HepG2 (cell line): ENCODE data around the gene PRSS22. TPM values are rescaled to one million over a fixed set of nuclear protein-coding genes. Genes with fewer than 3 reads are reported as not detected.

Source experiments
- ARNT2 ChIP-seq: sonication (generic); formaldehyde crosslinking; IDR thresholded peaks from 2 replicates; pipeline ENCODE4 v1.8.0; 2022; ENCODE audit warnings: mild to moderate bottlenecking, low read depth, missing genetic modification reagents, moderate library complexity
- BRD4 ChIP-seq: sonication (generic); formaldehyde crosslinking; IDR thresholded peaks from 2 replicates; pipeline ENCODE4 v1.4.0; 2020; ENCODE audit warnings: missing genetic modification reagents
- EED ChIP-seq: sonication (generic); formaldehyde crosslinking; IDR thresholded peaks from 2 replicates; pipeline ENCODE4 v1.5.0; 2020; ENCODE audit warnings: mild to moderate bottlenecking, missing genetic modification reagents
- HES4 ChIP-seq: sonication (generic); formaldehyde crosslinking; IDR thresholded peaks from 2 replicates; pipeline ENCODE4 v1.9.0; 2021; ENCODE audit warnings: mild to moderate bottlenecking, missing genetic modification reagents, borderline replicate concordance
- HNRNPL ChIP-seq: fragments of 200-400 bp; formaldehyde crosslinking; IDR thresholded peaks from 2 replicates; pipeline ENCODE4 v1.6.1; 2017; ENCODE audit warnings: mild to moderate bottlenecking, low read depth, low read length
- KAT2B ChIP-seq: fragments of 150-350 bp; IDR thresholded peaks from 2 replicates; pipeline ENCODE4 v1.6.1; 2014; ENCODE audit warnings: low read depth, low read length, borderline replicate concordance
- MAFG ChIP-seq: sonication (generic); formaldehyde crosslinking; IDR thresholded peaks from 2 replicates; pipeline ENCODE4 v1.5.1; 2020; ENCODE audit warnings: mild to moderate bottlenecking, missing genetic modification reagents
- MAFK ChIP-seq, 2 experiments: IDR thresholded peaks in 1 of 2; conservative IDR thresholded peaks in 1 of 2; 2 replicates each; pipeline ENCODE4 v1.6.1; 2011; ENCODE audit warnings: improper control_type of control experiment in 2 of 2, low read length in 2 of 2
- RARA ChIP-seq: IDR thresholded peaks from 2 replicates; pipeline ENCODE4 v1.6.1; 2016; ENCODE audit warnings: missing genetic modification reagents, missing compliant biosample characterization
- SRSF9 ChIP-seq: fragments of 200-400 bp; formaldehyde crosslinking; IDR thresholded peaks from 2 replicates; pipeline ENCODE4 v1.6.1; 2018; ENCODE audit warnings: borderline replicate concordance, mild to moderate bottlenecking, low read depth, low read length; ENCODE audit not compliant: insufficient read depth, poor library complexity, severe bottlenecking
- SUZ12 ChIP-seq: fragments of 150-350 bp; IDR thresholded peaks from 2 replicates; pipeline ENCODE4 v1.6.1; 2014; ENCODE audit warnings: low read depth, low read length
- ZC3H4 ChIP-seq: sonication (generic); formaldehyde crosslinking; IDR thresholded peaks from 2 replicates; pipeline ENCODE4 v1.4.0; 2020; ENCODE audit warnings: missing genetic modification reagents, borderline replicate concordance
- ZFP1 ChIP-seq: IDR thresholded peaks from 2 replicates; pipeline ENCODE4 v1.6.1; 2016
- ZFP36L2 ChIP-seq: sonication (generic); formaldehyde crosslinking; IDR thresholded peaks from 2 replicates; pipeline ENCODE4 v1.4.0; 2020; ENCODE audit warnings: missing genetic modification reagents
- ZMYM4 ChIP-seq: sonication (generic); formaldehyde crosslinking; IDR thresholded peaks from 2 replicates; pipeline ENCODE4 v1.8.1; 2023; ENCODE audit warnings: mild to moderate bottlenecking, missing genetic modification reagents
- ZNF20 ChIP-seq: sonication (generic); formaldehyde crosslinking; IDR thresholded peaks from 2 replicates; pipeline ENCODE4 v1.4.0; 2020; ENCODE audit warnings: mild to moderate bottlenecking, moderate library complexity, missing genetic modification reagents
- ZNF672 ChIP-seq: sonication (generic); formaldehyde crosslinking; IDR thresholded peaks from 2 replicates; pipeline ENCODE4 v1.8.1; 2022; ENCODE audit warnings: missing genetic modification reagents
- polyA plus RNA-seq, 8 experiments: library from polyadenylated mRNA; depleted of rRNA in 3 of 8; stranded (reverse) in 7 of 8; unstranded in 1 of 8; fragments of >200 nt; fragmentation: Illumina TruSeq in 4 of 8; extraction: Trizol in 4 of 8; gene quantifications; 2 replicates each; pipeline versions ENCODE4 v1.2.1 to v1.2.3, GENCODE V29; 2011 to 2016; ENCODE audit warnings: low read depth in 4 of 8, missing spikeins in 1 of 8, mixed read lengths in 1 of 8; ENCODE audit not compliant: insufficient read depth in 1 of 8
- total RNA-seq, 5 experiments: library from RNA; depleted of rRNA; stranded (reverse); fragments of >200 nt; fragmentation: Illumina TruSeq; extraction: Trizol; gene quantifications; 2 replicates each; pipeline ENCODE4 v1.2.3, GENCODE V29; 2016; ENCODE audit warnings: low read depth in 1 of 5
- TF ChIP-seq, protein P1 (sequence below): sonication (generic); formaldehyde crosslinking; IDR thresholded peaks from 2 replicates; pipeline ENCODE4 v1.9.0; 2022; ENCODE audit warnings: low read depth, missing genetic modification reagents
- TF ChIP-seq, protein P2 (sequence below): sonication (generic); formaldehyde crosslinking; IDR thresholded peaks from 2 replicates; pipeline ENCODE4 v1.9.0; 2021; ENCODE audit warnings: missing genetic modification reagents, borderline replicate concordance
- TF ChIP-seq, protein P3 (sequence below): sonication (generic); formaldehyde crosslinking; IDR thresholded peaks from 2 replicates; pipeline ENCODE4 v1.4.0; 2020; ENCODE audit warnings: missing genetic modification reagents, borderline replicate concordance

The PRSS22 gene
- total and polyA plus RNA-seq, 2 of the 13 experiments (the other 11 are each of a cell fraction or from before 2014, with no cell fraction given) = 0.24 to 0.32 TPM

DNA sequence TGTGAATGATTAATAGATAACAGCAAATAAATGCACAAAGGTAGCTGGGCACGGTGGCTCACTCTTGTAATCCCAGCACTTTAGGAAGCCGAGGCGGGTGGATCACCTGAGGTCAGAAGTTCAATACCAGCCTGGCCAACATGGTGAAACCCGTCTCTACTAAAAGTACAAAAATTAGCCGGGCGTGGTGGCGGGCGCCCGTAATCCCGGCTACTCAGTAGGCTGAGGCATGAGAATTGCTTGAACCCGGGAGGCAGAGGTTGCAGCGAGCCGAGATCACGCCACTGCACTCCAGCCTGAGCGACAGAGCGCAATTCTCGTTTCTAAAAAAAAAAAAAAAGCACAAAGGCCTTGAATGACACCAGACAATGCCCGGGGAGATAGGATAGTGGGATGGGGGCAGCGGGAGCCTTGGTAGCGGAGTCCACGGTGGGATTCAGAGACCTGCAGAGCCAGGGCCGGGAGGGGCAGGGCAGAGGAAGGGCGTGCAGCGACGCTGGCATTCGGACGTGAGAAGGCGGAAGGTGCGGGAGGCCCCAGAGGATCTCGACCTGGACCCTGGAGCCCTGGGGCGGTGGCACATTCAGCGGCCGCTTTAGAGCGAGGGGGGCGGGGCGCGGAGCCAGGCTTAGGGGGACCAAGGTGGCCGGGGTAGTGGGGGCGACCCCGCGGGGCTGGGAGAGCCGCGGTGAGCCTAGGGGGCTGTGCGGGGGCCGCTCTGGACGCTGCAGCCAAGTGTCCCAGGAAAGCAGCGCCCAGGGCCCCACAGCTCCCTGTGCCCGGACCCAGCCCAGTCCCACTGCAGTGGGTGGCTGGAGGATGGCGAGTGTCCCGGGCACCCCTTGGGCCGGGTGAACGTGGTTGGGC, 24.0 kb upstream of the PRSS22 start (continued):
- TF ChIP-seq EED (CRISPR knock-in tag) (no peak), ZFP1 (CRISPR knock-in tag) (no peak), ZMYM4 (CRISPR knock-in tag) (no peak), SUZ12 (no peak), ARNT2 (peak; percentile 13; the same call in 1 of the 2 replicates), HNRNPL (peak; percentile 99; the same call in 1 of the 2 replicates), SRSF9 (no peak), MAFG (CRISPR knock-in tag) (no peak), ZC3H4 (CRISPR knock-in tag) (no peak), RARA (CRISPR knock-in tag) (no peak), MAFK (conservative IDR thresholded peaks at IDR 0.05 in 1 of 2, IDR thresholded peaks at IDR 0.05 in 1 of 2; ENCODE audit: low read length in 2 of 2) (no peak), ZNF672 (CRISPR knock-in tag) (no peak), KAT2B (no peak), ZFP36L2 (no peak), ZNF20 (no peak), HES4 (no peak), BRD4 (no peak)
- TF ChIP-seq, protein P1, sequence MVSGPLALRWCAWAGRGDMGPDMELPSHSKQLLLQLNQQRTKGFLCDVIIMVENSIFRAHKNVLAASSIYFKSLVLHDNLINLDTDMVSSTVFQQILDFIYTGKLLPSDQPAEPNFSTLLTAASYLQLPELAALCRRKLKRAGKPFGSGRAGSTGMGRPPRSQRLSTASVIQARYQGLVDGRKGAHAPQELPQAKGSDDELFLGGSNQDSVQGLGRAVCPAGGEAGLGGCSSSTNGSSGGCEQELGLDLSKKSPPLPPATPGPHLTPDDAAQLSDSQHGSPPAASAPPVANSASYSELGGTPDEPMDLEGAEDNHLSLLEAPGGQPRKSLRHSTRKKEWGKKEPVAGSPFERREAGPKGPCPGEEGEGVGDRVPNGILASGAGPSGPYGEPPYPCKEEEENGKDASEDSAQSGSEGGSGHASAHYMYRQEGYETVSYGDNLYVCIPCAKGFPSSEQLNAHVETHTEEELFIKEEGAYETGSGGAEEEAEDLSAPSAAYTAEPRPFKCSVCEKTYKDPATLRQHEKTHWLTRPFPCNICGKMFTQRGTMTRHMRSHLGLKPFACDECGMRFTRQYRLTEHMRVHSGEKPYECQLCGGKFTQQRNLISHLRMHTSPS = peak; percentile 92
- TF ChIP-seq, protein P2, sequence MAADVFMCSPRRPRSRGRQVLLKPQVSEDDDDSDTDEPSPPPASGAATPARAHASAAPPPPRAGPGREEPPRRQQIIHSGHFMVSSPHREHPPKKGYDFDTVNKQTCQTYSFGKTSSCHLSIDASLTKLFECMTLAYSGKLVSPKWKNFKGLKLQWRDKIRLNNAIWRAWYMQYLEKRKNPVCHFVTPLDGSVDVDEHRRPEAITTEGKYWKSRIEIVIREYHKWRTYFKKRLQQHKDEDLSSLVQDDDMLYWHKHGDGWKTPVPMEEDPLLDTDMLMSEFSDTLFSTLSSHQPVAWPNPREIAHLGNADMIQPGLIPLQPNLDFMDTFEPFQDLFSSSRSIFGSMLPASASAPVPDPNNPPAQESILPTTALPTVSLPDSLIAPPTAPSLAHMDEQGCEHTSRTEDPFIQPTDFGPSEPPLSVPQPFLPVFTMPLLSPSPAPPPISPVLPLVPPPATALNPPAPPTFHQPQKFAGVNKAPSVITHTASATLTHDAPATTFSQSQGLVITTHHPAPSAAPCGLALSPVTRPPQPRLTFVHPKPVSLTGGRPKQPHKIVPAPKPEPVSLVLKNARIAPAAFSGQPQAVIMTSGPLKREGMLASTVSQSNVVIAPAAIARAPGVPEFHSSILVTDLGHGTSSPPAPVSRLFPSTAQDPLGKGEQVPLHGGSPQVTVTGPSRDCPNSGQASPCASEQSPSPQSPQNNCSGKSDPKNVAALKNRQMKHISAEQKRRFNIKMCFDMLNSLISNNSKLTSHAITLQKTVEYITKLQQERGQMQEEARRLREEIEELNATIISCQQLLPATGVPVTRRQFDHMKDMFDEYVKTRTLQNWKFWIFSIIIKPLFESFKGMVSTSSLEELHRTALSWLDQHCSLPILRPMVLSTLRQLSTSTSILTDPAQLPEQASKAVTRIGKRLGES (CRISPR knock-in tag) = no peak
- TF ChIP-seq, protein P3, sequence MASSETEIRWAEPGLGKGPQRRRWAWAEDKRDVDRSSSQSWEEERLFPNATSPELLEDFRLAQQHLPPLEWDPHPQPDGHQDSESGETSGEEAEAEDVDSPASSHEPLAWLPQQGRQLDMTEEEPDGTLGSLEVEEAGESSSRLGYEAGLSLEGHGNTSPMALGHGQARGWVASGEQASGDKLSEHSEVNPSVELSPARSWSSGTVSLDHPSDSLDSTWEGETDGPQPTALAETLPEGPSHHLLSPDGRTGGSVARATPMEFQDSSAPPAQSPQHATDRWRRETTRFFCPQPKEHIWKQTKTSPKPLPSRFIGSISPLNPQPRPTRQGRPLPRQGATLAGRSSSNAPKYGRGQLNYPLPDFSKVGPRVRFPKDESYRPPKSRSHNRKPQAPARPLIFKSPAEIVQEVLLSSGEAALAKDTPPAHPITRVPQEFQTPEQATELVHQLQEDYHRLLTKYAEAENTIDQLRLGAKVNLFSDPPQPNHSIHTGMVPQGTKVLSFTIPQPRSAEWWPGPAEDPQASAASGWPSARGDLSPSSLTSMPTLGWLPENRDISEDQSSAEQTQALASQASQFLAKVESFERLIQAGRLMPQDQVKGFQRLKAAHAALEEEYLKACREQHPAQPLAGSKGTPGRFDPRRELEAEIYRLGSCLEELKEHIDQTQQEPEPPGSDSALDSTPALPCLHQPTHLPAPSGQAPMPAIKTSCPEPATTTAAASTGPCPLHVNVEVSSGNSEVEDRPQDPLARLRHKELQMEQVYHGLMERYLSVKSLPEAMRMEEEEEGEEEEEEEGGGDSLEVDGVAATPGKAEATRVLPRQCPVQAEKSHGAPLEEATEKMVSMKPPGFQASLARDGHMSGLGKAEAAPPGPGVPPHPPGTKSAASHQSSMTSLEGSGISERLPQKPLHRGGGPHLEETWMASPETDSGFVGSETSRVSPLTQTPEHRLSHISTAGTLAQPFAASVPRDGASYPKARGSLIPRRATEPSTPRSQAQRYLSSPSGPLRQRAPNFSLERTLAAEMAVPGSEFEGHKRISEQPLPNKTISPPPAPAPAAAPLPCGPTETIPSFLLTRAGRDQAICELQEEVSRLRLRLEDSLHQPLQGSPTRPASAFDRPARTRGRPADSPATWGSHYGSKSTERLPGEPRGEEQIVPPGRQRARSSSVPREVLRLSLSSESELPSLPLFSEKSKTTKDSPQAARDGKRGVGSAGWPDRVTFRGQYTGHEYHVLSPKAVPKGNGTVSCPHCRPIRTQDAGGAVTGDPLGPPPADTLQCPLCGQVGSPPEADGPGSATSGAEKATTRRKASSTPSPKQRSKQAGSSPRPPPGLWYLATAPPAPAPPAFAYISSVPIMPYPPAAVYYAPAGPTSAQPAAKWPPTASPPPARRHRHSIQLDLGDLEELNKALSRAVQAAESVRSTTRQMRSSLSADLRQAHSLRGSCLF (CRISPR knock-in tag) = no peak
